Activated gamma-delta T cell treated with anti-CD3 and anti-CD28 coated beads, Interleukin-2, amount 50 U/mL, for 16 hours (primary cell): ENCODE results near the gene SLC37A1.
"Not testable (repeated sequence)": the region's sequence is repeated elsewhere in the genome, so short reads cannot be mapped to it uniquely, and the experiment has no call there.

Source experiments
- DNase-seq: peaks from one replicate; pipeline ENCODE4 v3.0.0-alpha.2; 2020; ENCODE audit warnings: low read depth

Gene SLC37A1

DNA sequence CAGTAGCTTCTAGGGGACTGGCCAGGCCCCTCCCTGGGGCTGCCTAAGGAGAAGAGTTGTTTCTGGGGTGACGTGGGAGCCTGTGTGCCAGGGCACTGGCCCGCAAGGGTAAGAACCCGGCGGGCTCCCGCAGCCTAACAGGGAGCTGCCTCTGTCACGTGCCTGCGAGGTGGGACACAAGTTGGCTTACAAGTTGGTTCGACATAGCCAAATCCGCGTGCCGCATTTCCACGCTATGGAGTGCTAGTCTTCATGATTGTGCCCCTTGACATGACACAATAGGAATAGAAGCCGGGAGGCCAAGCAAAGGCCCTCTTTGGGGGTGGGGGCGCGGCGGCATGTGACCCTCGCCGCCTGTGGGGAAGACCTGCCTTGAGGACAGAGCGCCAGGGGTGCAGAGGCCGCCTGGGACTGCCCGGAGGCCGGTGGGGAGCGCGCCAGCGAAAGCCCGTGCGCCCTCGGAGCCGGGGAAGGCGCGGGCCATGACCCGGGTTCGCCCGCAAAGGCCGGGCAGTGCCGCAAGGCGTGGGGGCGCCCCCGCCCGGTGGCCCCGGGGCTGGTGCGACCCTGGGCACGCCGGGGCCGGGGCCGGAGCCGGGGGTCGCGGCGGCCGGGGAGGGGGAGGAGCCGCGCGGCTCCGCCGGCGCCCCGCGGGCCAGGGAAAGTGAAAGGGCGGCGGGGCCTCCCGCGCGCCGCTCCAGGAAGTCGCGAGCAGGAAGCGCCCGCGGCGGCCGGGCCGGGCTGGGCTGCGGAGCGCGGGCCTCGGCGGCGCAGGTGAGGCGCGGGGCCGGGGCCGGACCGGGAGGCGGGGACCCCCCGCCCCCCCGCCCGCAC lies at the start of gene SLC37A1:
SLC37A1 (plus strand) TSS at position 702 of the 834 bp plus-strand sequence. CDS start 4,603 bp downstream, outside the sequence.
- no peak for DNase-seq

GRCh38 chr21:42463861-42464515 lies 49.7 kb upstream of the SLC37A1 start:
- DNase-seq, result peak; percentile 49

- DNase-seq, result no peak
Measured at GRCh38 chr21:42465008-42465802, 48.4 kb upstream of the SLC37A1 start.

DNA sequence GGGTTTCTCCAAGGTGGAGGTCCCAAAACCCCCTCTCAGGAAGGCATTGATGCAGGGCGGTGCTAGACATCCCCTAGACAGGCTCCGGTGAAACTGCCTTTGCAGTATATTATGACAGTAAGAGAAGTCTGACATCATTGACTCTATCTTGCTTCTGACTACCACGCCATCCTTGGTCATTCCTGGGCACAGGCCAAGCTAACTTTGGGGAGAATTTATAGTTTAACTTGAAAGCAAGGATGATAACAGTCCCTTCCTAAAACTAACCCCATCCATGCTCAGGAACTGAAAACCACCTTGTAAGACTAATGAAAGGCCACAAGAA lies 47.9 kb upstream of the SLC37A1 start:
- DNase-seq, result no peak

DNA sequence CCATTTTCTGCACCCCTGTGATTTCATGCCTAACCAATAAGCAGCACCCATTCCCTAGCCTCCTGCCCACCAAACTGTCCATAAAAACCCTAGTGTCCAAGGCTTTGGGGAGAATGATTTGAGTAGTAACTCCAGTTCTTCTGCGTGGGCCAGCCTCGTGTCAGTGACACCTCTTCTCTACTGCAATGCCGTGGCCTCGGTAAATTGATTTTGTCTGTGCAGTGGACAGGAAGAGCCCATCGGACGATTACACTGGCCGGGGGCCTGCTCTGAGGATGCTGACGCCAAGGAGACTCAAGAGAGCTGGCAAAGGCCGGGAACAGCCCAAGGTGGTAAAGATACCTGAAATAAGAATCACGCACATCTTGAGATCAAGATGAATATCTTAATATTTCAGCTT lies 47.0 kb upstream of the SLC37A1 start:
- DNase-seq, result no peak

DNA sequence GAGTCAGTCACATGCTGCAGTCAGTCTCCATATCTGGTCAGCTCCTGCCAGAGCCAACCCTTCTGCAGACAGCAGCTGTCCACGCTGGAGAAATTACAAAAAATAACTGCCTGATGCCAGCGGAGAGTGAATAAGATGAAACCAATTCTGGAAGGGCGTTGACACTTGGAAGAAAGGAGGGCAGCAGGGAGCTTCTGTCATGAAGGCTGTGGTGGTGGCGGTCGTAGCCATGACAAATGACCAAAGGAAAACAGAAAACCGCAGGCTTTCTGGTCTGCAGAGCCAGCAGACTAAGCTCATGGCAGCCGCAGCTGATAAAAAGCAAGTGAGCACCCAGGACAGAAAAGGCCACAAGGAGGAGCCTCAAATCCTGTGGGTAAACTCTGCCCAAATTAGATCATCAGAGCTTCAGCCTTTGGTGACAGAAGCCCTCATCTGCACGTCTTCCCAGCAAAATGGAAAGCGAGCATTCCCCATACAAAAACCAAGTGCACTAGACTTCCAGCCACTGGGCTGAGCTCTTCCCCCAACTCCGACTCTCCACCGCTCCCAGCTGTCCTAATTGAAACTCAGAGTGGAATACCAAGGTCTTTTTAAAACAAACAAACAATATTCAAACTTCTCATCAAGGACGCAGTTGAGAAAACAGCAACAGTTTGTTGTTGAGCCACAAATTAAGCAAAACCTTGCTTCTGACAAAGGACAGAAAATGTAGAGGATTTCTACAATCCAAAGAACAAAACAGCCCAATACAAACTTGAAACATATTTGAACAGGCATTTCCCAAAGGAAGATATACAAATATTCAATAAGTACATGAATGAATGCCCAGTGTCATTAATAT lies 46.3 kb upstream of the SLC37A1 start:
- DNase-seq, result no peak

GRCh38 chr21:42468491-42469131 lies 45.0 kb upstream of the SLC37A1 start:
- no peak for DNase-seq

GRCh38 chr21:42469272-42469671 lies 44.4 kb upstream of the SLC37A1 start:
- no peak for DNase-seq

DNA sequence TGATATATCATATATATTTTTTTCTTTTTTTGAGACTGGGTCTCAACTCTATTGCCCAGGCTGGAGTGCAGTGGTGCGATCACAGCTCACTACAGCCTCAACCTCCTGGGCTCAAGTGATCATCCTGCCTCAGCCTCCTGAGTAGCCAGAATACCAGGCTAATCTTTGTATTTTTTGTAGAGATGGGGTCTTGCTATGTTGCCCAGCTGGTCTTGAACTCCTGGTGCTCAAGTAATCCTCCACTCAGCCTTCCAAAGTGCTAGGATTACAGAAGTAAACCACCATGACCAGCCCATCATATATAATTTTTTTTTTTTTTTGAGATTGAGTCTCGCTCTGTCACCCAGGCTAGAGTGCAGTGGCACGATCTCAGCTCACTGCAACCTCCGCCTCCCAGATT lies 43.9 kb upstream of the SLC37A1 start:
- DNase-seq, result not testable (repeated sequence)

GRCh38 chr21:42471206-42471605 lies 42.4 kb upstream of the SLC37A1 start:
- no peak for DNase-seq

DNA sequence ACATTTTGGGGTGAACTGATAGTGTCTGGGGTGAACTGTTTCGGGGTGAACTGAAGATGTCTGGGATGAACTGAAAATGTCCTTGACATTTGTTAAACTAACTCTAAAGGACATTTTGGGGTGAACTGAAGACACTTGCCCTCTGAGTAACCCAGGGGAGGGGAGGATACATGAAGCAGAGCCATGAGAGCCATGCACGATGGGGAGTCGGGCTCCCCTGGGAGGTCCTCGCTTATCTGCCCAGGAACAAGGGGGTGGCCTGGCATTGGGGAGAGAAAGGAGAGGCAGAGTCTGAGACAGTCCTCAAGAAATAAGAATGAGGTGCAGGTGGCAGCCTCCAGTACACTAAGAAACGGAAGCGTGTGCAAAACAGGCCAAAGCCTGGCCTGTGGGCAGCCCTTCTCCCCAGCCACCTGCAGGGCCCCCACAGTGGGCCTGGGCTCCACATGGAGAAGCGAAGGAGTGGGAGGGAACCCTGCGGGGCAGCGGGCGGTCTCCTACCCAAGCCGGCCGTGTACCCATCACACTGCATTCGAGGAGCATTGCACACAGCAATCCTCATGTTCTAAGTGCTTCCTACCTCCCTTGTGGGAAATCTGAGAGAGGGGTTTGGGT lies 41.8 kb upstream of the SLC37A1 start:
- no peak for DNase-seq

DNA sequence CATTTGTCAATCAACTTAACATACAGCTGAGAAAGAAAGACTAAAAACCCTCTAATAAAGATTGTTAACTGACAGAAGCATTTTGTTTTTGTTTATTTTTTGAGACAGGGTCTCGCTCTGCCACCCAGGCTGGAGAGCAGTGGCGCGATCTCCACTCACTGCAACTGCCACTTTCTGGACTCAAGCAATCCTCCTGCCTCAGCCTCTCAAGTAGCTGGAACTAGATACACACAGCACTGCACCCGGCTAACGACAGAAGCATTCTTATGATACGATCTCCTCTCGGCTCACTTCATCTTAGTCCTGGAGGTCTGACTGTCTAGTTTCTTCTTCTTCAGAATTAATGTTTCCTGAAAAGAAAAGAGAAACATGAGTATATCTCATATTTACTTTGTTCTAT lies 41.1 kb upstream of the SLC37A1 start:
- no peak for DNase-seq

GRCh38 chr21:42473498-42474042 lies 40.1 kb upstream of the SLC37A1 start:
- DNase-seq, result no peak

DNA sequence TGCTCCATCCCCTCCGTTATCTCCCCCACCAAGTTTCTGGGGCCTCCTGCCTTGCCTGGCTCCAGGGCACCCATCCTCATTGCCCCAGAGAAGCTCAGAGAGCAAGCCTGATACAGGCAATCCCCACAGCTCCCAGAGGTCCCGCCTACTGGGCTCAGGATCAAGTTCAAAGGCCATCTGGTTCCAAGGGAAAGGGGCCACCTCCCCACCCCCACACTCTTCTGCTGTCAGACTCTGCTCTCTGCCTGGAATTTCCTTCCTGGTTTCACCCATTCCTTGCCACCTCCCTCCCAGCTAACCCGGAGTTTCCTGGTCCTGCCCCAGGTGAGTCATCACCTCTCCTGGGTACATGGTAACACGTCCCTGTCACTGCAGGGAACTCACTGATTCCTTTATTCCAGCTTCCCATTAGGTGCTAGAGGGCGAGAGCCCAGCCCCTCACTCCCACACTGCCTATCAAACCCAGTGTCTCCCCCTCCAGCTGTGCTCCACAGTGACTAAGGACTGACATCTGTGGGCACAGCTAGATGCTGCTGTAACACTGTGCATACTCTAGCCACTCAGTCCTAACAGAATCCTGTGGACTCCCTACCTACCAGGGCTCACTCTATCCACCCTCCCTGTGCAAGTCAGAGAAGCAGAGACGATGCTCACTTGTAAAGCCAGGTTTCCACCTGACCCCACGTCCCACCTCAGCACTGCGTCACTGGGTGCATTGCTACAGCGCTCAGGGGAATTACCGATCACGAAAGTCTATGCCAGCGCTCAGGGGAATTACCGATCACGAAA lies 39.4 kb upstream of the SLC37A1 start:
- no peak for DNase-seq

- DNase-seq, result no peak
Measured at GRCh38 chr21:42475036-42475435, 38.6 kb upstream of the SLC37A1 start.

- DNase-seq, result no peak
Measured at GRCh38 chr21:42475526-42476387, 37.9 kb upstream of the SLC37A1 start.

DNA sequence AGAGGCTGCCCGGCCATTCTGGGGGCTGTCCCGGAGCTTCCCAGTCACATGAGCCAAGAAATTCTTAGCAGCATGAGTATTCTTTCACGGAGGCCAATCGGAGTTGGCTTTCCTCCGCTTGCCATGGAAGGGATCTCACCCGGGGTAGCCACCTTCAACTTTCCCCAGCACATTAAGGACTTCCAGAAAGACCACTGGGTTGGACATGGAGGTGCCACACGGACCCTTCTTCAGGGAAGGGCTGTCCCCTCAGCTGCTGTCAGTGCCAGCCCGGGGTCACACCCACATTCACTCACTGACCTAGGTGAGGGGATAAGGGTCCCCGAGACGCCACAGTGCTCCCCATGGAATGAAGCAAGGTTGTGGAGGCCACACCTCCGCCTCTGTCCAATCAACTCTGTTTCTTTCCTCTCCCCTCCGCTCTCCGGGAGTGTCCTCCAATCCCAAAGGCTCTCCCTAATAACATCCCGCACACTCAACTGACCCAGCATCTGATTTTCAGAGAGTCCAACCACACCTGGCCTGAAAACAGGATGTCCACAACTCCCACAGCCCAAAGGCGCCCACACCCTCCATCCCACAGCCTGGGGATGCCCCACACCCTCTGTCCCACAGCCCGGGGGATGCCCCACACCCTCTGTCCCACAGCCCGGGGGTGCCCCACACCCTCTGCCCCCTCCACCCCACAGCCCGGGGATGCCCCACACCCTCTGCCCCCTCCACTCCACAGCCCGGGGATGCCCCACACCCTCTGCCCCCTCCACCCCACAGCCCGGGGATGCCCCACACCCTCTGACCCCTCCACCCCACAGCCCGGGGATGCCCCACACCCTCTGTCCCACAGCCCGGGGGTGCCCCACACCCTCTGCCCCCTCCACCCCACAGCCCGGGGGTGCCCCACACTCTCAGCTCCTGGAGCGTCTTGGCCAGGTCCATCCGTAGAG lies 37.0 kb upstream of the SLC37A1 start:
- DNase-seq, result no peak

- no peak for DNase-seq
Measured at GRCh38 chr21:42478504-42478903, 35.1 kb upstream of the SLC37A1 start.
